Measurements from ENCODE around the gene RWDD3. TPM values are rescaled to one million over a fixed set of nuclear protein-coding genes. Genes with fewer than 3 reads are reported as not detected.

The RWDD3 gene
- total and polyA plus RNA-seq, 2 donors (not counting 1 experiment from before 2014, with no cell fraction given): 19.9 to 21.9 TPM

DNA sequence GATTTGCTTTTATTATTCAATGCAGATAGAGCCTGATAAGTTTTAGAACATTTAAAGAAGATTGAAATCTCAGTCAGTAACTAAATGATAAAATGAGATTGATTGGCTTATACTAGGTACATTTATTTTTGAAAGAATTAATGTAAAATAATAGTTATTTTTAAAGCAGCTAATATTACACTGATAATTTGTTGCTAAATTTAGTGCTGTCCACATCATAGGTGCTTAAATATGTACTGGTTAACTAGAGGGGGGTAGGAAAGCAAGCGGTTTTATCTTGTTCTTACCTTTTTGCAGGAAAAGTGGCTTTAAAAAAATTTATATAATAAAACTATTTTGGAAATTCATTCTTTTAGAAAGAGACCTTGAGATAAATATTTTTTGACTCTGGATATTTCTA is 40.4 kb upstream of the RWDD3 start:
- Histone ChIP-seq H4K20me1 (ENCODE audit: control insufficient read depth, insufficient read depth, low read length, poor library complexity, severe bottlenecking) (no peaks in the 10 kb centered on the region), H3K4me1 (ENCODE audit: control insufficient read depth in 2 of 2, insufficient read depth in 2 of 2, low read length in 2 of 2) (no peaks in the 10 kb centered on the region), H3K9ac (ENCODE audit: low read length) (no peak overlapping the region), H3K27ac (ENCODE audit: low read length in 2 of 2) (no peak overlapping the region), H3K79me2 (ENCODE audit: control insufficient read depth, insufficient read depth, low read length) (no peaks in the 10 kb centered on the region), H3K4me2 (replicated peaks; ENCODE audit: low read depth, low read length, poor library complexity, severe bottlenecking) (no peak overlapping the region), H3K36me3 (replicated peaks in 1 of 2; ENCODE audit: control extremely low read depth in 1 of 2, control insufficient read depth in 1 of 2, extremely low read depth in 1 of 2, insufficient read depth in 2 of 2, low read length in 1 of 2) (no peaks in the 10 kb centered on the region), H3K27me3 (replicated peaks in 1 of 4; ENCODE audit: control extremely low read depth in 1 of 4, control insufficient read depth in 3 of 4, insufficient read depth in 4 of 4, low read length in 3 of 4) (no peaks in the 10 kb centered on the region), H3K9me3 (ENCODE audit: control extremely low read depth in 1 of 3, control insufficient read depth in 2 of 3, insufficient read depth in 1 of 3, low read length in 2 of 3) (no peaks in the 10 kb centered on the region), H3K4me3 (ENCODE audit: control extremely low read depth in 1 of 5, extremely low read depth in 1 of 5, insufficient read depth in 1 of 5, low read depth in 2 of 5, low read length in 4 of 5) (no peak overlapping the region), H2AFZ (ENCODE audit: insufficient read depth, low read depth, low read length, poor library complexity, severe bottlenecking) (no peak overlapping the region)
- Mint-ChIP-seq H3K4me1 (no peaks in the 10 kb centered on the region), H3K9me3 (ENCODE audit: insufficient read depth) (no peaks in the 10 kb centered on the region), H3K4me3 (no peak overlapping the region), H3K27ac (no peak overlapping the region), H3K27me3 (peaks cover 15% of the 10 kb centered on the region)
- ChIA-PET CTCF (no interaction called here), POLR2A (no interaction called here)
- intact Hi-C loops (cut with micrococcal nuclease): no loop called here
- ATAC-seq (ENCODE audit: low read depth) (no peak), DNase-seq (no peak)
- no CpG with 5 or more reads among the region's 1 CpG for WGBS (ENCODE audit: insufficient coverage)
- TF ChIP-seq EZH2 (IDR thresholded peaks at IDR 0.05; ENCODE audit: borderline replicate concordance, insufficient read depth, low read depth, low read length, poor library complexity, severe bottlenecking): no peak
- TF ChIP-seq, protein P1, sequence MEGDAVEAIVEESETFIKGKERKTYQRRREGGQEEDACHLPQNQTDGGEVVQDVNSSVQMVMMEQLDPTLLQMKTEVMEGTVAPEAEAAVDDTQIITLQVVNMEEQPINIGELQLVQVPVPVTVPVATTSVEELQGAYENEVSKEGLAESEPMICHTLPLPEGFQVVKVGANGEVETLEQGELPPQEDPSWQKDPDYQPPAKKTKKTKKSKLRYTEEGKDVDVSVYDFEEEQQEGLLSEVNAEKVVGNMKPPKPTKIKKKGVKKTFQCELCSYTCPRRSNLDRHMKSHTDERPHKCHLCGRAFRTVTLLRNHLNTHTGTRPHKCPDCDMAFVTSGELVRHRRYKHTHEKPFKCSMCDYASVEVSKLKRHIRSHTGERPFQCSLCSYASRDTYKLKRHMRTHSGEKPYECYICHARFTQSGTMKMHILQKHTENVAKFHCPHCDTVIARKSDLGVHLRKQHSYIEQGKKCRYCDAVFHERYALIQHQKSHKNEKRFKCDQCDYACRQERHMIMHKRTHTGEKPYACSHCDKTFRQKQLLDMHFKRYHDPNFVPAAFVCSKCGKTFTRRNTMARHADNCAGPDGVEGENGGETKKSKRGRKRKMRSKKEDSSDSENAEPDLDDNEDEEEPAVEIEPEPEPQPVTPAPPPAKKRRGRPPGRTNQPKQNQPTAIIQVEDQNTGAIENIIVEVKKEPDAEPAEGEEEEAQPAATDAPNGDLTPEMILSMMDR (IDR thresholded peaks at IDR 0.05): no peak

DNA sequence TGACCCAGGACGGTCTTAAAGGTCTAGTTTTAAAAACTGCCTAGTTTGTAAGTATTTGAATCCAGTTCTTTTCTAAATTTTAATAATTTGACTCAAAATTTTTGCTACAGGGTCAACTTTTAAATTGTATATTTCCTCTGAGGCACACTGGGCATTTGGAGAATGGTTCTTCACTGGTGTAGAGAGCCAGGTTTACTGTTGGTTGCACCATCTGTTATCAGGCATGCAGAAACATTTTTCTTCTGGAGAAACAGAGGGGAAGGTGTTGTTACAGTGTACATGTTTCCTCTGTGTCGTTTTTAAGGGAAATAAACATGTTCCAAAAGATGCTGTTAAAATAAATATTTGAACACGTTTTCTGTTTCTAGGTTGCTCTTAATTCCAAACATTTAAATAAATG is 39.0 kb upstream of the RWDD3 start:
- CTCF ChIA-PET: no interaction called here

More for the DNA sequence above, 39.0 kb upstream of the RWDD3 start:
- Histone ChIP-seq H3K4me2 (replicated peaks; ENCODE audit: low read depth, low read length, poor library complexity, severe bottlenecking) (no peak overlapping the region), H3K27me3 (replicated peaks in 1 of 4; ENCODE audit: control extremely low read depth in 1 of 4, control insufficient read depth in 3 of 4, insufficient read depth in 4 of 4, low read length in 3 of 4) (no peaks in the 10 kb centered on the region), H2AFZ (ENCODE audit: insufficient read depth, low read depth, low read length, poor library complexity, severe bottlenecking) (no peak overlapping the region), H3K27ac (ENCODE audit: low read length in 2 of 2) (no peak overlapping the region), H3K9ac (ENCODE audit: low read length) (no peak overlapping the region), H3K79me2 (ENCODE audit: control insufficient read depth, insufficient read depth, low read length) (no peaks in the 10 kb centered on the region), H3K36me3 (replicated peaks in 1 of 2; ENCODE audit: control extremely low read depth in 1 of 2, control insufficient read depth in 1 of 2, extremely low read depth in 1 of 2, insufficient read depth in 2 of 2, low read length in 1 of 2) (no peaks in the 10 kb centered on the region), H4K20me1 (ENCODE audit: control insufficient read depth, insufficient read depth, low read length, poor library complexity, severe bottlenecking) (no peaks in the 10 kb centered on the region), H3K4me3 (ENCODE audit: control extremely low read depth in 1 of 5, extremely low read depth in 1 of 5, insufficient read depth in 1 of 5, low read depth in 2 of 5, low read length in 4 of 5) (no peak overlapping the region), H3K4me1 (ENCODE audit: control insufficient read depth in 2 of 2, insufficient read depth in 2 of 2, low read length in 2 of 2) (no peaks in the 10 kb centered on the region), H3K9me3 (ENCODE audit: control extremely low read depth in 1 of 3, control insufficient read depth in 2 of 3, insufficient read depth in 1 of 3, low read length in 2 of 3) (no peaks in the 10 kb centered on the region)
- Mint-ChIP-seq H3K27me3 (peaks cover 16% of the 10 kb centered on the region), H3K4me3 (no peak overlapping the region), H3K9me3 (ENCODE audit: insufficient read depth) (no peaks in the 10 kb centered on the region), H3K27ac (no peak overlapping the region), H3K4me1 (no peaks in the 10 kb centered on the region)
- DNase-seq: no peak
- intact Hi-C loops (cut with micrococcal nuclease): no loop called here
- POLR2A ChIA-PET: no interaction called here
- ATAC-seq (ENCODE audit: low read depth): no peak
- no CpG with 5 or more reads among the region's 3 CpGs for WGBS (ENCODE audit: insufficient coverage)
- TF ChIP-seq EZH2 (IDR thresholded peaks at IDR 0.05; ENCODE audit: borderline replicate concordance, insufficient read depth, low read depth, low read length, poor library complexity, severe bottlenecking): no peak
- TF ChIP-seq, protein P1 (IDR thresholded peaks at IDR 0.05): no peak

Measured in B cell (primary cell).